LoVo (cell line): Measurements from ENCODE around the gene ADAMTS1.
"Not testable (repeated sequence)": the region's sequence is repeated elsewhere in the genome, so short reads cannot be mapped to it uniquely, and the experiment has no call there.

Experiments used
- DNase-seq: peaks from one replicate; pipeline ENCODE4 v3.0.0-alpha.2; 2016; ENCODE audit warnings: low spot score

The ADAMTS1 gene

DNA sequence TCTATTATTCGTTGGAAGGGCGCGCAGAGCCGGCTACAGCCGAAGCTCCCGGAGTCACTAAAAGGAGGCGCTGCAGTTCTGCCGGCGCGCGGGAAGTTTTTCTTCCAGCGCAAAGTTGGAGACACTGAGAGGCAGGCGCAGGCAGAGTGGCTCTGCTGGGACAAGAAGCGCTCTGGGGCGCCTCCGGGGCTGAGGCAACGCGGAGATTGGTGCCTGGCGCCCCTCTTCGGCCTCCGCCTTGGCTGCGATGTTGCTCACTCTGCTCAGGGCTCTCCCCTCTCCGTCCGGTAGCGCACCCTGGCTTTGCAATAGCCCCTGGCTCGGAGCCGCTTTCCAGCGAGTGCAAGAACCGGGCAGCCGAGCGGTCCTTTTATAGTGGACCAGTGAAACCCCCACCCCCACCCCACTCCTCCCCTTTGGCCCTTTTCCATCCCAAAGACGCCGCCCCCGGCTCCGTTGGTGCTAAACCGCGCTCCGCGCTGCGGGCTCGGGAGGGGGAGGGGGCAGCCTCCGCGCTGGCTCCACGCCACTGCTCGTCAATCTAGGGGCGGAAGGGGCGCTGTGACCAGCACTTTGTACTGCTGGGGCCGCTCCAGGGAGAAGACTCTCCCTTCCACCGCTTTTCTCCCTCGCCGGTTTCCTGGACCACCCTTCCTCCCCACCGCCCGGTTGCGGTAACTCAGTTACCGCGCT lies at the start of gene ADAMTS1:
ADAMTS1 (minus strand) TSS at position 344 of the 693 bp plus-strand sequence. CDS start 455 bp downstream, outside the sequence.
- no peak for DNase-seq

DNA sequence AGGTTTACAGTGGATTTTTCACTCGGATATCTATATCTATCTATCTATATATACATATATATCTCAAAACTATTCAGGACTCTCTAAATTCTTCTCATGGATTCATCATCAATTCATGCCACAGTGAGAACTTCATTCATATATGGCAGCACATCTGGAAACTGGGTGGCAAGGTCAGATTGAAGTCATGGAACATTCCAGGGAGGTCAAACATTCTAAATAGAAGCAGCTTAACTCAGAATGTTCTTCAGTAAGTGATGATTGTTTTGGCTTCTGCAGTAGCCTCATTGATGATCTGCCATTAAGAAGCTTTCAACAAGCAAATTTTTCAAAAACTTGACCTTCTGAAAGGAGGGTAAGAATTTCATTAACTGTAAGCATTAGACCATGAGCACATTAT lies 46.9 kb upstream of the ADAMTS1 start:
- no peak for DNase-seq

DNA sequence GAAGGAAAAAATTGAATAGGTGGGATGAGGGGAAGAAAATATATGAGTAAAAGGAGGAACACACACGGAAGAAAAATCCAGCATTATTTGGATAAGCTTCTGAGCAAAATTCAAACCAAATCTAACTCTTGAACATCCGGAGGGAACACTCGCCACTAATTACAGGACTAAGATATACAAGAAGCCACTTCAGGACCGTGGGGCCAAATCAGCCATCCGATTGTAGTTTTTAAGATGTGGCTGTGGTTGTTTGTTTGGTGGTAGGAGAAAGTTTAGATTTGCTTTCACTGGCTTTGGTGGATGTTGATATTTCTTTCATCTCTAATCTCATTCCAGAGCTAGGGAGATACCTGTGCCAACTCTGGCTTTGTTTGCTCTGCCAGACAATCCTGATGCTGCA lies 43.7 kb upstream of the ADAMTS1 start:
- no peak for DNase-seq

DNA sequence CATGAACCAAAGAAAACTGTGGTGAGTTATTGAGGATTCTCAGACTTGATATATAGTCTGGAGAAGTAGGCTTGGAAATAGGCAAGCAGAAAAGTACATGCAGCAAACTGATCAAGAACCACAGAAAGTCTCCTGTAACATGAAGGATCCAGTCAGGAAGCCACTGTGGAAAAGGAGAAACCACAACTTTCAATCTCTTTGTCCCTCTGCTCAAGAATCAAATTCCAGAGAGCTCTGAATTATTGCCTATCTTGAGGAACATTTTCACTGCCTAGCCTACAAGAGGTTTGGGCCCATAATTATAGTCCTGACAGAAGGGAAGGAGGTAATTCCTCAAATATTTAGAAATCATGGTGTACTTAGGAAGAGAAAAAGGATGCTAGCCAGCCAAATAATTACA lies 43.0 kb upstream of the ADAMTS1 start:
- DNase-seq, result no peak

DNA sequence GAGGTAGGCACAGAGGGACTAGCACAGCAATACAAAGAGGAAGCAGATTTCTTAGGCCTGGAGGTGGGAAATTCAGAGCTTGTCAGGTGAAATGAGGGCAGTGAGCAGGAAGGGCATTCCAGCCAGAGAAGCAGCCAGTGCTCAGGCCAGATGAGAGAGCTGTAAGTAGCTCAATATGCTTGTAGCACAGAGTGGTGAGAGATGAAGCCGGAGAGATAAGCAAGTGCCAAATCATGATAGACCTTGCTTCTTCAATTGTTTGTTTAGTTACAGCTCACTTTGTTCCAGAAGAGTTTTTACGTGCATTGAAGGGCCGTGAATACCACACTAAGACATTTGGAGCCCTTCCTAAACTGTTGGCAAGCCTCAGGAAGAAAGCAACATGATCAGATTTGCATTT lies 42.0 kb upstream of the ADAMTS1 start:
- DNase-seq, result no peak

DNA sequence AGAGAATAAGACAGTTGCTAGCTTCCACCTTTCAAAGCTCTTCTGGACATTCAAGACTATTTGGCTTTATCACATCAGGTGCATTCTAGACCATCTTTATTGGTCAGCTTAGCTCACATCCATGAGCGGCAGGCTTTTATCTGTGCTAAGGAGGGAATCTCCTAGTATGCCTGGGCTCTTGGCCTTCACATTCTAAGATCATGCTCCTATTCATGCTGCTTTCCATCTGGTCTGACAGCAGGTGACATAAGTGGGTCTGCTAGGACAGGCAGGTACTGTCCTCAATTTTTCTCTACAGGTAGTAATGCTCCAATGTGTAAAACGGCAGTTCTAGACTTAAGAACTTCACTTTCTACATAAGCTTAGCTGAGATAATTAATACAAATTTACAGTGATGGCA lies 39.2 kb upstream of the ADAMTS1 start:
- DNase-seq, result no peak

DNA sequence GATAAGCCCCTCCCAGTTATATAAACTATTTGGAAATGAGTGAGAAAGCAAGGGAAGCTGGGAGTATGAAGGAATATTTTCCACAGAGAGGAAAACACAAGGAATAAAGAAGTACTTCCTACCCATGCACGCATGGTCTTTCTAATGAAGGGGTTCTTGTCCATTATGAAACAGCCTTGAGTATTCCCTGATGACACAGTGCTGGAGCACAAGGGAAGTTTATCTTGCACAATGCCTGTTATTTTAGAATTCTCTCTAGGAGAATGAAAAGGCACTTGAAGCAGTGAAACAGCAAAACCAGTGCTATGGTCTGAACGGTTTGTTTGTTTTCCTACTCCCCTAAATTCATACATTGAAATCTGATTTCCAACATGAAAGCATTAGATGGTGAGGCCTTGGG lies 38.6 kb upstream of the ADAMTS1 start:
- DNase-seq, result no peak

DNA sequence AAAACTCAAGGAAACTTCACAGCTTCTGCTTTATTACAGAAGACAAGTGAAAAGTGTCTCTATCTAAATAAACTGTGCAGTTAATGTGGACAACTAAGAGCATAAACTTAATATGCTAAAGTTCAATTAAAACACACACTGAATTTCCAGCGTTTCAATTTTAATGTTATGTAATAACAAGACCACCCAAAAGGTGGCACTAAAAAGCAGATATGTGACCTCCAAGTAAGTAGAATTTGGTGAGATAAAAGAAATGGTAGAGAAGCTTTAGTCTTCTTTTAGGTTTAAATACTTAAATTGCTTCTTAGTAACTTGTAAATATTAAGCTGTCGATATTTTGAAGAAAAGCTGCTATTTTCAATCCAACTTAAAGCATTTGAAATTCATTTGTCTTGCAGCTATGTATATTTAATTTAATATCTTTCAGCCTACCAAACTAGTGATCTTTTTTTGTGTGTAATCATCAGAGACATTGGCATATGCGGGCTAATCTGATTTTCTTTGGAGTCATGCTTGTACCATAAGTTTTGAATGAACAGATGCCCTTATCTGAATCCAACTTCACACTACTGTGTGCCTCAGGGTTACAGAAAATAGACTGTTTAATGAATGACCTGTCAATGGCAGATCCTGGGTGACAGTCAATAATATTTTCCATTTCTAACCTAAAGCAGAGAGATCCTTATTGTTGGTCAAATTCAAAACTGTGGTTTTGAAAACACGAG lies 36.5 kb upstream of the ADAMTS1 start:
- no peak for DNase-seq

DNA sequence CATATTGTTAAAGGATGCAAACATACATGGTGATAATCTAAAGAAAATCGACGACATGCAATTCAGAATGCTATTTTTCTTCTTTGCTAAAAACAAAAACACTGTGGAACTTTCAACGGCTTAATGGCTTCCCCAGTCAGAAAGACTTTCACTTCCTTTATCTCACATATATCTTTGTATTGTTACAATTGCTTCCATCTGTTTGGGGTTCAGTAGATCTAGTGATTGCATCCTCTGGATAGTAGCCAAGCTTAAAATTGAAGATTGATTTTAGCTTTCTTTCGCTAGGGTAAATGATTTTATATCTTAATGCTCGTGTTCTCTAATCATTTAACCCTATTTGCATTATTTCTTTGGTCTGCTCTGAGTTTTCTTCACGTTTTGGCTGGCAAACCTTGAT lies 31.8 kb upstream of the ADAMTS1 start:
- DNase-seq, result no peak

DNA sequence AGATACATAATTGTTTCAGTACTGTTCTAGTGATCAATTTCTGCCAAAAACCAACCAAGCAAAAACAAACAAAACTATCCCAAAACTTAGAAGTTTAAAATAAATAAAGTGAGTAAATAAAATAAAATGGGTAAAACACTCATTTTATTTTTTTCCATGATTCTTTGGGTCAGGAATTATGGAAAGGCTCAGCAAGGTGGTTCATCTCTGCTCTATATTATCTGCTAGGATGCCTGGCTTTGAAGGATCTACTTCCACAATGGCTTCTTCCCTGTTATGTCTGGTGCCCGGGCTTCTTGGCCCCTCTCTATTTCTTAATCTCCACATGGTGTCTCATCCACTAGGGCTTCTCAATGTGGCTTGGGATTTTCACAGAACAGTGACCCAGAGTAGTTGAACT lies 29.1 kb upstream of the ADAMTS1 start:
- no peak for DNase-seq

DNA sequence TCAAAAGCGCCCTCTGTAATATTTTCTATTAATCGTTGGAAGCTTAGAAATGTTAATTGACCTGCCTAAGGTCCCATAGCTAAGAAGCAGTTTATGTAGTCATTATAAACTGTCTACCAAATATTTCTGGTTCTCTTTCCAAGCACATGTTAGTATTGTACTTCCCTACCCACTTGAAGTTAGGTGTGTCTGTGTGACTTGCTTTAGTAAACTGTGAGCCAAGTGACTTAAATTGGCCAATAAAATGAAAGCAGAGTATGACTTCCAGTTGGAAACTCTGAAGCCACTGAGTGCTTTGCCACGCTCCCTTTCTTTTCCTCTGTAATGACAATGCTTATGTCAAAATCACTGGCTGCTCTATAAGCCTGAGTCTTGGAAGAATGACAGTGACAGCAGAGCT lies 20.6 kb upstream of the ADAMTS1 start:
- DNase-seq, result no peak

DNA sequence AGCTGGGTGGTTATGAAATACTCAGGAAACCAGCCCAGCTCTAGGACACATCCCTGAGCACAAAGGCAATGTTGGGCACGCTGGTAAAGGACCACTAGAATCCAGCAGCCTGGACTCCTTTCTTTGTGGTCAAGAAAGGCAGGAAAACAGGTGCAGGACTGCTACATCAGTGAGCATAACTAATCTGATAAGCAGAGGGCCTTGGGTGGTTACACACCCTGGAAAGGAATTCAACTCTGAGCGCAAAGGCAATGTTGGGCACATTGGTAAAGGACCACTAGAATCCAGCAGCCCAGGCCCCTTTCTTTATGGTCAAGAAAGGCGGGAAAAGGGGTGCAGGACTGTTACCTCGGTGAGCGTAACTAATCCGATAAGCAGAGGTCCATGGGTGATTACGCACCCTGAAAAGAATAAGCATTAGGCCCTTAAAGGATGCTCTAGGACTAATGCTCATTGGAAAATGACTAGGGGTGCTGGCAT lies 11.7 kb upstream of the ADAMTS1 start:
- not testable (repeated sequence) for DNase-seq

DNA sequence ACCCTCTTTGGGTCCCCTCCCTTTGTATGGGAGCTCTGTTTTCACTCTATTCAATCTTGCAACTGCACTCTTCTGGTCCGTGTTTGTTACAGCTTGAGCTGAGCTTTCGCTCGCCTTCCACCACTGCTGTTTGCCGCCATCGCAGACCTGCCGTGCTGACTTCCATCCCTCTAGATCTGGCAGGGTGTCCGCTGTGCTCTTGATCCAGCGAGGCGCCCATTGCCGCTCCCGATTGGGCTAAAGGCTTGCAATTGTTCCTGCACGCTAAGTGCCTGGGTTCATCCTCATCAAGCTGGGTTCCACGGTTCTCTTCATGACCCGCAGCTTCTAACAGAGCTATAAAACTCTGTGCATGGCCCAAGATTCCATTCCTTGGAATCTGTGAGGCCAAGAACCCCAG lies 9.5 kb upstream of the ADAMTS1 start:
- DNase-seq, result not testable (repeated sequence)

DNA sequence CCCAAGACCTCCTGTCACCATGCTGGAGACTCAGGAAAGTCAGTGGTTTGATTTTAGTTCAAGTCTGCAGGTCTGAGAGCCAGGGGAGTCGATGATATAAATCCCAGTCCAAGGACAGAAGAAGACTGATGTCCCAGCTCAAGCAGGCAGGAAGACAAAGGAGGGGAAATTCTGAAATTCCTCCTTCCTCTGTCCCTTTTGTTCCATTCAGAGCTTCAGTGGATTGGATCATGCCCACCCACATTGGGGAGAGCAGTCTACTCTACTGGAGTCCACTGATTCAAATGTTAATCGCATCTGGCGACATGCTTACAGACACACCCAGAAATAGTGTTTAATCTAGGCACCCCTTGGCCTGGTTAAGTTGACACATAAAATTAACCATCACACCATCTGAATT lies 7.2 kb upstream of the ADAMTS1 start:
- DNase-seq, result no peak

DNA sequence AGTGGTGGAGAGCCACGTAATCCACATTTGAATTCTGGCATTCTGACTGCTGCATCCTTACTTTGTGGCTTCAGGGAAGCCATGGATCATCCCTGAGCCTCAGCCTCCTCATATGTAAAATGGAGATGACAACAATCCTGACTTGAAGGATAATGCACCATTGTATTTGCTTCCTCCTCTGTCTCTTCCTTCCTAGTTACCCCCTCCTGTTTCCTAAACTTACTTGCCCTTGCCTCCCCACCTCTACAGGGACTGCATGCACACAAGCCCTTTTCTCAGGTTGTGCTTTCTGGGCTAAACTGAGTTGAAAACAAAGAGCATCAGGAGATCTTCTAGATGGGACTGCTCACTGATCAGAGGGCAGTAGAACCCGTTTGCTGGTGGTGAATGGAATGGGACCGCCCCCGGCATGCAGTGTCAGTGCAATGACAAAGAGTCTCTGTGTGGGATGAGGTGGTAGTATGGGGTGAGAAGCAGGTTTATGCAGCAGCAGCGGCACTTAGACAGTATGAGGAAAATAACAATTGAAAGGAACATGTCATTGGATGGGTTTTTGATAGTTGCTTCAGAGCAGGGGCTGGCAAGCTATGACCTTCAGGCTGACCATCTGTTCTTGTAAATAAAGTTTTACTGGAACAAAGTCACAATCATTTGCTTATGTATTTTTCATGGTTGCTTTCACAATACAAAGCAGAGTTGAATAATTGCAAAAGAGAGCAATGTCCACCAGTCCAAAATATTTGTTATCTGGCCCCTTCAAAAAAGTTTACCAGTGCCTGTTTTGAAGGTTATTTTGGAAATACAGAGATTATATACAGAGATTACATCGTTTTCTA lies 6.1 kb upstream of the ADAMTS1 start:
- no peak for DNase-seq

DNA sequence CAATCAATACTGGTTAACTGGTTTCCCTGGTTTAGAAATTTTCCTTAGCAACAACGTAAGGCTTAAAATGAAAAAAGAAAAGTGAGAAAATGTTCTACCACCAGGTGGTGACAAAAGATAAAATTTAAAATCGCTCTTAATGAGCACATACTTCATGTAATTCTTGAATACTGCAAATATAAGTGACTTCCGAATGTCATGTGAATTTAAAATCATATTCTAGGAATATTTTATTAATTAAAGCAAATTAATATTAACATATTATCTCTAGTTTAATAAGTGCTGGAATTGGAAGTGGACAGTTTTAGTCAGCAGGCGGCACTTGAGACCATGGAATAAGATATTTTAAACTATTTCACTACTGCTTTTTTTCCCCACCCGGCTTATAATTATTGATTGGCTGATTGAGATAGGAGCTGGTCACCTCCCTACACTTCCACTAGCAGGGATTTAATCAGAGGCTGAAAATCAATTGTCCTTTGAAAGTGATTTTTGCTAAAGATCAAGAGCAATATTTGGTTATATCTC lies 5.0 kb upstream of the ADAMTS1 start:
- peak; percentile 32 for DNase-seq

DNA sequence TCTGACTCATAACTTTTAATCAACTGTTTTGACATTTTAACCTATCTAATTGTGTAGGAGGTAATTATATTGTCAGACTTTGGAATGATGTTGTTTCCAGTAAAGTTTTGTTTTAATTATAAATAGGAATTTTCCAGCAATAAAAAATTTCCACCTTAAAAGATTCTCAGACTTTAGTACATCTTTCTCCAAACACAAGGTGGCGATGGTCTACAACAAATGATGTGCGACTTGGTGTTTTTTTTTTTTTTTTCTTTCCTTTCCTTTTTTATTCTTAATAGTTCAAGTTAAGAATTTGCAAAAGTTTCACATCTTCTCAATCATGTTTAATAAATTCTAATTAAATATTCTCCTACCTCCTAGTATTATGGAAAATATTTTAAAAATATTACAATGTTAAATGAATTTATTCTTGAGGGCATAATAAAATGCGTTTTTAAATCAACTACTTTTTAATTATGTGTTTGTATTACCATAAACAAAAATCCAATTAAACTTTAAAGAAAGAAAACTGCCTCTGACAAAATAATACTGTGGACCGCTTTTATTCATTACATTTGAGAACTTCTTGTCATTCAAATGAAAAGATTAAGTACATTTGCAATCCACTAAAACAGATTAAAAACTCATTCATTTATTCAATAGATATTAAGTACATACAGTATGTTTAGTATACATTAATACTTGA lies 4.4 kb upstream of the ADAMTS1 start:
- peak; percentile 32 for DNase-seq

DNA sequence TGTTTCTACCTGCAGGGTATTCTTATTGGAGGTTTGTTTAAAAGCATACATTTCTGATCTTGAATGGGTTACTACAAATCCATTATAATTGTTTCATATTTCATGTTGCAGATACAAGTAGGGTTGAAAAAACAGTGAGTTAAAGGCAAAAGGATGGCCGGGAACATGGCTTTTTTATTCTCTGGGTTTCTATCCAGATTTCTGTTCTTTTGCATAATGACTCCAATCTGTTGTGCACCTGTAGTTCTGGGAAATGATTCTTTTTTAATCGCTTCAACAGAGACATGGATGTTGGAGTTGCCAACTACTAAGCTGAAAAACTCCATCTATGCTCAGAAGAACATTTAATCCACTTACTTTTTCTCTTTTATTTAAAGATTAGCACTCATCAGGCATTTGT lies 2.7 kb upstream of the ADAMTS1 start:
- no peak for DNase-seq

DNA sequence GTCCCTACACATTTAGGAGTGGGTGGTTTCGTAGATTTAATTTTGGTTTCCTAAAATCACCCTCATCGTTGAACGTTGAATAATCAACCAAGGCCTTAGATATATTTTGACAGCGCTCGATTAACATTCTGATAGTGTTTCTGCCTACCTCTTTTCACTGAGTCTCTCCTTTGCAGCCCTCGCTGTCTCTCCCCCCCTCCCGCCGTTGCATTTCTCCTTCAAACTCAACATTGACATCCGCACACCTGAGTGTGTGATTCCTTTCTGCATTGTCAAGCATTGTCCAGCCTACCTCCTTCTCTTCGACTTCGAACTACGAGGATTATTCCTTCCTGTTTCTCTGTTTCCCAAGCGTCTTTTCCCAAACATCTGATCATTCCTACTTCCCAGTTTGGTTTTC lies 1.8 kb upstream of the ADAMTS1 start:
- DNase-seq, result no peak

DNA sequence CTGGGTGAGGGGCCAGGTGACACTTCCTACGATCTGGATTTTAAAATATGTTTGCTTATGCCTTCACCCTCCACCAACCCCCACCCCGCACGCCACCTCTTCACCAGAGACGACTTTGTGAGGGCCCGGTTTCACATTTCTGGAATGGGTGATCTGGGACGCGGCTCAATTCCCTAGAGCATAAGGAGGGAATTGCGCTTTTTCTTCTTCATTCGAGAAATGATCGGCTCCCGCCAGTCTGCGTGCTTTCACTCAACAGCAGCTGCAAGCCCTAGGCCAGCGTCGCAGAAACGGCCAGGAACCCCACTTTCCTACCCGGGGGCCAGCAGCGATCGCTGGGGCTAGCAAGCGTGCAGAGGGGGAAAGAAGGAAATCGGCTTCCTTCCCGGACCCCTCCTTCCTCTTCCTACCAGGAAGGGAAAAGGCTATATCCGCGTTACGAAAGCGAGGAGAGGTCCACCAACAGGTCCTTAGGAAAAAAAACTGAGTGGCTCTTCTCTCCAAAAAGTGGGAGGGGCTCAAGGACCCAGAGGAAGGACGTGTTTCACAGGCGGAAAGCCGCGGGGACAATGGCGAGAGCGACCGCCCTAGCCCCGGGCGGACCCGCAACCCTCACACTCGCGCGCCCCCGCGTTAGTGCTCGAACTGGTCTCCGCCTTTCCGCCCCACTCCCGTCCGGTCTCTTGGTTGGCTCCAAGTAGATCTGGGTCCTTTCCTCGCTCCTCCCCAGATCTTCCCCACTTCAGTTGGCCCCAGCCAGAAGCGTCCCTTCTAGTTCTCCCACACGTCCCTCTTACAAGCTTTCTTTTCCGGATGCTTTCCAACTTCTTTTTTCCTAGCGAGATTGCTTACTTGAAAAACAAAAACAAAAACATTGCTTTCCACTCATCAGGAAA lies 1.1 kb upstream of the ADAMTS1 start:
- DNase-seq, result no peak

DNA sequence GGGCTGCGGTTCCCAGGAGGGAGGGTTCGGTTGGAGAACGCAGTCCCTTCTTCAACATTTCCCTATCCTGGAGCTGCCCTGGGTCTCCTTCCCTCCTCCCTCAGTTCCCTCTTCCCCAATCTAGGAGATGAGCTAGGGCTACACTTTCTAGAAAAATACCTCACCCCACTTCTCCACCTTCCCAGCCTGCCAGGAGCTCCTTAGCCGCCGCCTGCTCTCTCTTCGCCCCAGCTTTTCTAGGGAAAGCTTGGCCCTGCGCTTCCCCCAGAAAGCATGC lies 488 bp upstream of the ADAMTS1 start:
- no peak for DNase-seq
